GM21515 (cell line): Measurements from ENCODE around the gene ETV3.
A peak's percentile ranks its signal among the peaks of the same experiment; 100 is the strongest.

Experiments
- ATAC-seq: cut with Tn5 transposase; IDR thresholded peaks from one replicate; pipeline ENCODE4 v1.9.1; 2021; ENCODE audit not compliant: unreplicated experiment

The ETV3 gene

DNA sequence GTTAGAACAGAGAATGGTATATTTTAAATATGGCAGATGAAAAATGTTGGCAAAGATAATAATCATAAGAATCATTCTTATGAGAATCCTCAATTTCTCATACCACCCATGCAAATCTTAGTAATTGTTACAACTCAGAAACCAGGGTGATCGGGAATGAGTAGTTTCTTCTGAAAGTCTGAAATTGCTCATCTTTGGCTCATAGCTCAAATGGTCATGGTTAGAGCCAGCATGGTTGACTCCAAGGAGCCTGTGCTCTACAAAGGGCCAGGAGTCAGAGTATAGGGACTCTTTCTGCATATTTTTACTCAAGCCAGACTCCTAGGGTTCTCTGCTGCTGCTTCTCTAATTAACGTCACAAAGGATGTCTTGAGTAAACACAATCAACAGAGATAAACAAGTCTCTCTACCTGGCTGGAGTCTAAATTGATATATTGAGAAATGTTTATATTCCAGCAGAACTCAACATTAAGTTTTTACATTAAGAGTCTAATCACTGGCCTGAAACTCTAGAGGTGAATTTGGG, 1.9 kb upstream of the ETV3 start:
- ATAC-seq, result no peak

GRCh38 chr1:157139052-157139715, 989 bp upstream of the ETV3 start:
- ATAC-seq, result no peak

DNA sequence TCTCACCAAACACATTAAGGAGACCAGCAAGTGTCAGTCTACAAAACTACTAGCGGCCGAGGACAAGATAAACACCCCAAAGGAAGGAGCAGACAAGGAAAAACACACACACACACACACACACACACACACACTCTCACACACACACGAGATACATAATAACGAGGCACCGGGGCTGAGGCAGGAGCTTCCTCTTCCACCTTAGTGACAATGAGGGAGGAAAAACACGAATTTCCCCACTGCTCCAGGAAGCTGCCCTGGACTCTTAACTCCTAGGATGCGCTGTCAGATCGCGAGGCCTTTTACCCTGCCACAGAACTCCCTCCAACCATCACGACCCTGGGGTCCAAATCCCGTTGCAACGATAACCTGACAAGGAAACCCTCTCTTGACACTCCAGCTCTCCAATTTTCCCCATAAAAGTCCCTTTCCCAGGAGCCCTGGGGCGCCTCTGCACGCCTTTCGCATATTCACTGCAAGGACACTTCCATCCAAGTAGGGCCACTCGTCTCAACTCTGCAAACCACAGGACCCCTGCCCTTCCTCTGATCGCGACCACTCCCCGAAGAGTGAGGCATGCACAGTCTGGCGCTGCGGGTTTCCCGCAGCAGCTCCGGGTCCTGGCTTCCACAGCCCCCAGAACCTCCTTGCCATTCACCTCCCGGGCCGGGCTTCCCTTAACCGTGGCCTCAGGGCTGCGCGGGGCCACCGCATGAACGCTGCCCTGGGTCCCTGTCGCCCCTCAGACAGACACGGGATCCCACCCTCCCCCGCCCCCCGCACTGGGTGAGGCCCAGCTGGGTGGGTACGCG, 581 bp downstream of the ETV3 start:
- peak; percentile 10 for ATAC-seq

GRCh38 chr1:157137046-157137407, 1.2 kb downstream of the ETV3 start:
- no peak for ATAC-seq

- ATAC-seq, result no peak
Observed at GRCh38 chr1:157136133-157136532, 2.1 kb downstream of the ETV3 start.

DNA sequence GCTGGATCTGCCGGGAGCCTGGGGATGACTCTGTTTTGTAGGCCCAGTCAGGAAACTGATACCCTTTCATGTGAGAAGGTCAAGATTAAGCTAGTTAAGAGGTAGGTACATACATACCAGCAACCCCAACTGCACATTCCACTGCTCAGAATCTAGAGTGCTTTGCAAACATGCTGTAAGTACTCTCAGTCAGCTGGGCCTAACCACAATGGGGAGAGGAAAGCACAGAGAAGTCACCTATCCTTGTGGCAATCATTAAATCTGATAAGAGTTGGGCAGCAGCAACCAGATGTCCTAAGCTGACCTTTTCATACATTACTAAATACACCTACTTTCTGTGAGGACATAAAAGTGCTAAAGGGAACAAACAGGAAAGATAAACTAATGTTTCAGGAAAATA, 2.5 kb downstream of the ETV3 start:
- no peak for ATAC-seq

DNA sequence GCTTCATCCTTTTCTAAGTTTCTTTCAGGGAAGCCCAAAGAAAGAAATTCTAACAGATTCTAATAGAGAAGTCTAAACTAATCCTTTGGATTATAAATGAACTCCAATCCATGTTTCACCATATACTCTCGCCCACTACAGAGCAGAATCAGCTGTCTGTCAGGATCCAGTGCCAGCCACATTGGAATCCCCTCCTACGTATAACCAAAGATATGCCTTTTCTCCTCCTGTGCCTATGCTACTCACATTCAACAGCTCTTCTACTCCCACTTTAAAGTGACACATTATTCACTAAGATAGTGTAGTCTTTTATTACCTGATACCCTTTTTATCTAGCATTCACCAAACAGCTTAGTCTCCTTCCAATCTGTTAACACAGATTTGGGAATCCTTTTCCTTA, 3.1 kb downstream of the ETV3 start:
- ATAC-seq, result no peak

GRCh38 chr1:157134442-157134841, 3.8 kb downstream of the ETV3 start:
- ATAC-seq, result no peak

- ATAC-seq, result no peak
Observed at GRCh38 chr1:157133426-157133825, 4.8 kb downstream of the ETV3 start.

DNA sequence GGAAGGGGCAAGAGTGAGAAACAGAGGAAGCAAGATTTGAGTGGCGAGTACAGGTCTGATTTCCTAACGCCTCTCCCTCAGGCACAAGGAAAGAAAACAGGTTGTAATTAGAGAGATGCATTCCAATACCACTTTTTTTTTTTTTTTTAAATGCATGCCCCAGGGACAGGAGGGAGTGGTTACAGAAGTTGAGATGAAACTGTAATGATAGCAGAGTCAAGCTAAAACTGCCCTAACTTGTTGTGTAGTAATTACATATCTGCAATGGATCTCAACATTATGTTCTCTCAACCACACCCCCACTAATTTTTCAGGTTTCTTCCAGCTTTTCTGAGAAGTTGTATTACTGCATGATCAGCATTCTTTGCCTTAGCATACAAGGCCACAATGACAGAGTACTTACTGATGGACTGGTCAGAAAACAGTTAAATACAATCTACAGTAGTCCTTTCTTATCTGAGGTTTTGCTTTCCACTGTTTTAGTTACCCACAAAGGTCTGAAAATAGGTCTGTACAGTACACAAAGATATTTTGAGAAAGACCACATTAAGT, 5.5 kb downstream of the ETV3 start:
- no peak for ATAC-seq

GRCh38 chr1:157132111-157132510, 6.1 kb downstream of the ETV3 start:
- ATAC-seq, result no peak

DNA sequence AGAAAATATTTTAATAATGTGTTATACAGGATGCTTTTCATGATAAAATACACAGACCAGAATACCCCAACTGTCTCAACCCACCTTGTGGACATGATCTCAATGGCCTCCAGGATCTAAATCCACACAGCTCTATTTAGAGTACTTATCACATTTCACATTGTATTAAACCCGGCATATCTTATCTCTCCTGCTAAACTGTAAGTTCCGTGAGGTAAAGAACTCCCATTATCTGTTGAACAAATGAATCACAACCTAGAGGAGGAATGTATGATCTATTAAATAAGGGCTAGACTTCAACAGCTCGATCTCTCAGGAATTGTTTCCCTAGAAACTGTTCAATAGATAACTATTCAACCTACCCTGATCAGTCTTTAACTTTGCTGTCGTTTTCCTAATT, 6.9 kb downstream of the ETV3 start:
- ATAC-seq, result no peak

DNA sequence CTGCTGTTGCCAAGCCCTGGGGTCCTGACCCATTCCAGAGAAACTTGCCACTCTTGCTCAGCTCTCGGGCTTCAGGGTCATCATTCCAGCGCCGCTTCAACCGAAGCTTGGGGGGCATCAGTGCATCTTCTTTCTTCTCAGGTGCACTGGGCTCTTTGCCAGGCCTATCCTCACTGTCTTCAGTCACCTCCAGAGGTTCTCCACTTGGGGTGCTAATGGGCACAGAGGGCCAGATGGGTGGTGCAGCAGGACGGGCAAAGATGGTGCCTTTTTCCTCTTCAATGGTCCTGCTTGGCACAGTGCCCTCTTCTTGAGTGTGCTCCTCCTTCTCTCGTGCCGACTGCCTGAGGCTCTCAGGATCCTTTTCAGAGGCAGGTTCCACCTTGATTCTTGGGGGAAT, 13.3 kb downstream of the ETV3 start:
- ATAC-seq, result no peak

- ATAC-seq, result no peak
Observed at GRCh38 chr1:157119448-157119847, 18.7 kb downstream of the ETV3 start.

DNA sequence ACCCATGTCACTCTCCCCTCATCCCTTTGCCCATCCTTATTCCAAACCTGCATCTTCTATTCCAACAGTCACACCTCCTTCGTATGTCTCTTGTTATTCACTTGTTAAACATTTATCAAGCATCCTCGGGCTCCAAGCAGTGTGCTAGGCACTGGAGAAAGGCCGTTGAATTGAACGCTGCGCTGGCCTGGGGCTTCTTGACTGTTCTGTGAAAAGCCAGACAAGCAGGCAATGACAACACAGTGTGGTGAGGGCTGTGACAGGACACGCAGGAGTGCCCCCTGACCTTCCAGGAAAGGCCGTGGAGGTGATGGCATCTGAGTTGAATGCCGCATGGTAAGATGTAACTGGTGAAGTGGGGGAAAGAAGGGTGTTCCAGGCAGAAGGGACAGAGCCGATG, 19.2 kb downstream of the ETV3 start:
- ATAC-seq, result no peak

DNA sequence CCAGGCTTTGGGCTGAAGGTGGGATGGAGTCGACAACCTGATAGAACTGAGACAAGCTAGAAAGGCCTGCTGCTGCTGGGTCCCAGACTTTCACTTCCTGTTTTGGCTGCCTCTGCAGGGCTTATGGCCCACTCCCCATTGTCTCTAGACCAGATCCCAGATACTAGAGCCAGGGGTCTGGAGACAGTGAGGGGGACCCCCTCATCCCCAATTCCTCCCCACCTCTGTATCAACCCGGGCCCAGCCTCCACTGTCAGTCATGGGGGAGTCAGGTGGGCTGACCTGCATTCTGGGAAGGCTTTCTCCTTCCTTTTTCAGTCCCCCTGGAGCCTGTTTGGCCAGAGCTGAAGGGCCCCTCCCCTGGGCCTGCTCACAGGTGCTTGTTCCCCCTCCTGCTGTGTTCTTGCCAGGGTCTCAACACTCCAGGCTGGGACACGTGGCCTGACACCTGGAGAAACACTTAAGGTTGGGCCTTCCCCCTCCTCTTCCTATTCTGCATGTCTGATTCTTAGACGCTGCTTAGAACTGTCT, 20.6 kb downstream of the ETV3 start:
- ATAC-seq, result no peak

DNA sequence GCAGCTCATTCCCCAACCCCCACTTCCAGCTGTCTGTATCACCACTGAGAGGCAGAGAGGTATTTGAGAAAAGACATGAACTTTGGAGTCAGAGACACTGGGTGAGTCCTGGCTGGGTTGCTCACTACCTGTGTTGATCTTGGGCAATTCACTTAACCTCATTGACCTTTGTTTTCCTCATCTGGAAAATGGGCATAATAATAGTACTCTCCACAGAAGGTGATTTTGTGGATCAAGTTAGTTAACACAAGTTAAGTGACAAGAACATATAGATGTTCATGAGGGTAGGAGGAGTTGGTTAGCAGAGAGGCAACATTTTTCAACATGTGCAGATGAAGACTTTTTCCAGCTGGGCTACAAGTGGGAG, 21.5 kb downstream of the ETV3 start:
- ATAC-seq, result no peak

GRCh38 chr1:157115851-157116736, 22.1 kb downstream of the ETV3 start:
- no peak for ATAC-seq

DNA sequence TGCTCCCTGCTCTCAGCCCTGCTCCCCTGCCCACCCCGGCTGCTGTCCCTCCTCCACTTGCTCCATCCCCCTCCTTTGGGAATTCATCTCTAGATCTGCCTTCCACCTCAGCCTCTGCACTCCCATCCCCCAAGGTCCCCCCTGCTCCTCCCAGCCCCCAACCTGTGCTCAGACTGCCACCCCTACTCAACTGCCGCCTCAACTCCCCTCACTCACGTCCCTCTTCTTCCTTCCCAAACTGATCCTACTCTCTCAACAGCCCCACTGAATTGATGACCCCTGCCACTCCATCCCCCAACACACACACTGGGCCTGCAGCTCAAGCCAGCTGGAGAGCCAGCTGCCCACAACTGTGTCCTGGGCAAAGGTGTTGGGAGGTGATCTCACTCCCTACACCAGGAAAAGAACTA, 22.8 kb downstream of the ETV3 start:
- ATAC-seq, result no peak

- ATAC-seq, result no peak
Observed at GRCh38 chr1:157114183-157115121, 23.7 kb downstream of the ETV3 start.
